Measurements from ENCODE around the gene MT1HL1.

Gene MT1HL1

GRCh38 chr1:237004116-237004515 lies at the start of gene MT1HL1:
TSS of gene MT1HL1 (minus strand) at chr1:237004441. CDS start at chr1:237004372, 69 bp downstream.
- FAIRE-seq, result no peak

GRCh38 chr1:237050915-237051314 lies 46.7 kb upstream of the MT1HL1 start:
- no peak for FAIRE-seq

GRCh38 chr1:237050185-237050584 lies 45.9 kb upstream of the MT1HL1 start:
- no peak for FAIRE-seq

- FAIRE-seq, result no peak
Observed at GRCh38 chr1:237048803-237049202, 44.6 kb upstream of the MT1HL1 start.

GRCh38 chr1:237045278-237046016 lies 41.2 kb upstream of the MT1HL1 start:
- no peak for FAIRE-seq

- no peak for FAIRE-seq
Observed at GRCh38 chr1:237043846-237044636, 39.8 kb upstream of the MT1HL1 start.

GRCh38 chr1:237042892-237043576 lies 38.8 kb upstream of the MT1HL1 start:
- FAIRE-seq, result no peak

GRCh38 chr1:237042526-237042891 lies 38.3 kb upstream of the MT1HL1 start:
- no peak for FAIRE-seq

- no peak for FAIRE-seq
Observed at GRCh38 chr1:237041795-237042525, 37.7 kb upstream of the MT1HL1 start, which contains the start of gene RYR2. TSS of gene RYR2 (plus strand) at chr1:237042184. CDS start at chr1:237042522, 338 bp downstream.

GRCh38 chr1:237041461-237041794 lies 37.2 kb upstream of the MT1HL1 start:
- FAIRE-seq, result no peak

- FAIRE-seq, result no peak
Observed at GRCh38 chr1:237040823-237041222, 36.6 kb upstream of the MT1HL1 start.

- FAIRE-seq, result no peak
Observed at GRCh38 chr1:237038211-237038610, 34.0 kb upstream of the MT1HL1 start.

- FAIRE-seq, result no peak
Observed at GRCh38 chr1:237035759-237036158, 31.5 kb upstream of the MT1HL1 start.

GRCh38 chr1:237033804-237034203 lies 29.6 kb upstream of the MT1HL1 start:
- FAIRE-seq, result no peak

GRCh38 chr1:237033061-237033460 lies 28.8 kb upstream of the MT1HL1 start:
- FAIRE-seq, result no peak

GRCh38 chr1:237032029-237032428 lies 27.8 kb upstream of the MT1HL1 start:
- no peak for FAIRE-seq

GRCh38 chr1:237031480-237031879 lies 27.2 kb upstream of the MT1HL1 start:
- no peak for FAIRE-seq

- no peak for FAIRE-seq
Observed at GRCh38 chr1:237029850-237030535, 25.8 kb upstream of the MT1HL1 start.

GRCh38 chr1:237029240-237029639 lies 25.0 kb upstream of the MT1HL1 start:
- FAIRE-seq, result no peak

- no peak for FAIRE-seq
Observed at GRCh38 chr1:237025358-237026074, 21.3 kb upstream of the MT1HL1 start.

- FAIRE-seq, result no peak
Observed at GRCh38 chr1:237018896-237019295, 14.7 kb upstream of the MT1HL1 start.

GRCh38 chr1:237016626-237017025 lies 12.4 kb upstream of the MT1HL1 start:
- FAIRE-seq, result no peak

Measured in colon (tissue), 2 donors.